H1 (cell line): ENCODE data around the gene MYH8. TPM values are rescaled to one million over a fixed set of nuclear protein-coding genes. Genes with fewer than 3 reads are reported as not detected.

ENCODE experiments used
- CTCF ChIA-PET: fragments of 300-600 bp; sonication (Branson Sonifier 250); formaldehyde crosslinking; loops from one replicate; lab custom pipeline; 2021; ENCODE audit not compliant: partially characterized antibody; lab: Charles Lee
- POLR2A ChIA-PET: fragments of 300-600 bp; sonication (Branson Sonifier 250); formaldehyde crosslinking; loops from one replicate; lab custom pipeline; 2021; ENCODE audit warnings: inconsistent platforms; ENCODE audit not compliant: partially characterized antibody; lab: Charles Lee
- DNase-seq, 2 experiments: peaks; one replicate each; pipeline versions ENCODE4 v3.0.0 to v3.0.0-alpha.2; 2010 to 2022; ENCODE audit warnings: low spot score in 2 of 2, low read depth in 1 of 2, mixed read lengths in 1 of 2
- FAIRE-seq: peaks from 2 replicates; lab custom pipeline; 2011; peaks lifted over from hg19 to GRCh38; lab: Jason Lieb, UNC
- H2AFZ ChIP-seq: 2 replicates; pipeline ENCODE4 v1.8.1; 2012; ENCODE audit warnings: low read length, inconsistent platforms
- H2AK5ac ChIP-seq: 2 replicates; pipeline ENCODE4 v1.6.1; 2013; ENCODE audit warnings: low read depth, low read length
- H2BK120ac ChIP-seq: replicated peaks from 2 replicates; pipeline ENCODE3; 2013; ENCODE audit warnings: low read depth, low read length, inconsistent platforms
- H2BK12ac ChIP-seq: 2 replicates; pipeline ENCODE4 v1.6.1; 2013; ENCODE audit warnings: low read depth, low read length
- H2BK15ac ChIP-seq: 2 replicates; pipeline ENCODE4 v1.6.1; 2013; ENCODE audit warnings: low read length
- H2BK20ac ChIP-seq: 2 replicates; pipeline ENCODE4 v1.6.1; 2013; ENCODE audit warnings: low read length
- H2BK5ac ChIP-seq: 2 replicates; pipeline ENCODE4 v1.6.1; 2013; ENCODE audit warnings: low read depth, low read length
- H3K14ac ChIP-seq: 2 replicates; pipeline ENCODE4 v1.6.1; 2013; ENCODE audit warnings: inconsistent platforms; ENCODE audit not compliant: insufficient read length
- H3K18ac ChIP-seq: 2 replicates; pipeline ENCODE4 v1.6.1; 2013; ENCODE audit warnings: low read length; ENCODE audit errors: extremely low read depth
- H3K23ac ChIP-seq: 2 replicates; pipeline ENCODE4 v1.6.1; 2013; ENCODE audit warnings: inconsistent platforms; ENCODE audit not compliant: insufficient read length
- H3K23me2 ChIP-seq: 2 replicates; pipeline ENCODE4 v1.6.1; 2013; ENCODE audit warnings: low read depth, low read length
- H3K27ac ChIP-seq: 2 replicates; pipeline ENCODE4 v1.6.1; 2011; ENCODE audit warnings: low read depth, low read length, inconsistent platforms
- H3K27me3 ChIP-seq, 4 experiments: replicated peaks in 1 of 4; 1 replicate in 1 of 4; 2 replicates in 3 of 4; pipeline versions ENCODE4 v1.6.1 to v1.8.1; 2011 to 2013; ENCODE audit warnings: low read length in 3 of 4, mild to moderate bottlenecking in 3 of 4, inconsistent platforms in 2 of 4, mixed read lengths in 2 of 4, moderate library complexity in 1 of 4; ENCODE audit not compliant: control insufficient read depth in 3 of 4, insufficient read depth in 3 of 4; ENCODE audit errors: extremely low read depth in 1 of 4
- H3K36me3 ChIP-seq, 4 experiments: 2 replicates each; pipeline versions ENCODE4 v1.6.1 to v1.8.1; 2011 to 2013; ENCODE audit warnings: mild to moderate bottlenecking in 4 of 4, low read length in 3 of 4, moderate library complexity in 2 of 4, control low read depth in 1 of 4, inconsistent platforms in 1 of 4; ENCODE audit not compliant: insufficient read depth in 4 of 4, control insufficient read depth in 2 of 4
- H3K4ac ChIP-seq: replicated peaks from 2 replicates; pipeline ENCODE3; 2013; ENCODE audit warnings: low read length, low read depth, mixed read lengths, inconsistent platforms; ENCODE audit not compliant: insufficient read length
- H3K4me1 ChIP-seq, 4 experiments: replicated peaks in 1 of 4; 1 replicate in 1 of 4; 2 replicates in 3 of 4; pipeline versions ENCODE4 v1.6.1 to v1.8.1; 2011 to 2013; ENCODE audit warnings: low read length in 3 of 4, inconsistent platforms in 2 of 4, mixed read lengths in 1 of 4; ENCODE audit not compliant: insufficient read depth in 4 of 4, control insufficient read depth in 3 of 4
- H3K4me2 ChIP-seq, 2 experiments: 2 replicates each; pipeline versions ENCODE4 v1.6.1 to v1.8.1; 2011 to 2013; ENCODE audit warnings: low read depth in 2 of 2, low read length in 2 of 2, control low read depth in 1 of 2, inconsistent platforms in 1 of 2, mild to moderate bottlenecking in 1 of 2; ENCODE audit not compliant: insufficient read depth in 1 of 2
- H3K4me3 ChIP-seq, 4 experiments: fragments of 200-600, 300-600 bp in 1 of 4; sonication (generic), shearing (Covaris generic), sonication (Bioruptor Twin) in 1 of 4; 2 replicates each; pipeline versions ENCODE4 v1.5.1 to v1.8.1; 2011 to 2016; ENCODE audit warnings: low read length in 4 of 4, low read depth in 3 of 4, control low read depth in 2 of 4, inconsistent platforms in 2 of 4, mild to moderate bottlenecking in 2 of 4, mixed read lengths in 1 of 4, moderate library complexity in 1 of 4; ENCODE audit not compliant: insufficient read depth in 2 of 4; ENCODE audit errors: extremely low read depth in 1 of 4
- H3K56ac ChIP-seq: replicated peaks from 2 replicates; pipeline ENCODE3; 2013; ENCODE audit warnings: low read depth, mild to moderate bottlenecking, mixed read lengths, low read length, inconsistent platforms; ENCODE audit not compliant: insufficient read length
- H3K79me1 ChIP-seq: 2 replicates; pipeline ENCODE4 v1.6.1; 2013; ENCODE audit warnings: low read depth, low read length, control low read depth
- H3K79me2 ChIP-seq, 2 experiments: 2 replicates each; pipeline versions ENCODE4 v1.6.1 to v1.8.1; 2012 to 2013; ENCODE audit warnings: low read length in 2 of 2, mild to moderate bottlenecking in 2 of 2, inconsistent platforms in 1 of 2; ENCODE audit not compliant: insufficient read depth in 2 of 2, control insufficient read depth in 1 of 2
- H3K9ac ChIP-seq, 4 experiments: replicated peaks in 1 of 4; 1 replicate in 1 of 4; 2 replicates in 3 of 4; pipeline versions ENCODE4 v1.6.1 to v1.8.1; 2011 to 2013; ENCODE audit warnings: low read depth in 3 of 4, low read length in 3 of 4, control low read depth in 2 of 4, mild to moderate bottlenecking in 2 of 4, moderate library complexity in 2 of 4, inconsistent platforms in 1 of 4; ENCODE audit errors: extremely low read depth in 1 of 4
- H3K9me3 ChIP-seq, 2 experiments: 2 replicates each; pipeline versions ENCODE4 v1.6.1 to v1.8.1; 2012 to 2013; ENCODE audit warnings: mild to moderate bottlenecking in 2 of 2, moderate library complexity in 2 of 2, control low read depth in 1 of 2, inconsistent platforms in 1 of 2, low read depth in 1 of 2, low read length in 1 of 2, mixed read lengths in 1 of 2; ENCODE audit not compliant: insufficient read depth in 2 of 2
- H4K20me1 ChIP-seq, 2 experiments: replicated peaks in 1 of 2; 2 replicates each; pipeline versions ENCODE3 to v1.8.1; 2011 to 2013; ENCODE audit warnings: inconsistent platforms in 2 of 2, low read length in 2 of 2, mild to moderate bottlenecking in 1 of 2; ENCODE audit not compliant: insufficient read depth in 2 of 2, control insufficient read depth in 1 of 2
- H4K5ac ChIP-seq: 2 replicates; pipeline ENCODE4 v1.6.1; 2013; ENCODE audit warnings: low read length, low read depth, mixed read lengths, inconsistent platforms; ENCODE audit not compliant: insufficient read length
- H4K8ac ChIP-seq: 2 replicates; pipeline ENCODE4 v1.8.0; 2013; ENCODE audit warnings: mild to moderate bottlenecking, moderate library complexity, low read length, inconsistent platforms; ENCODE audit not compliant: insufficient read depth; ENCODE audit errors: extremely low read depth
- H4K91ac ChIP-seq: replicated peaks from 2 replicates; pipeline ENCODE3; 2013; ENCODE audit warnings: low read length, mixed read lengths, inconsistent platforms; ENCODE audit not compliant: insufficient read length
- EGR1 ChIP-seq: IDR thresholded peaks from 2 replicates; pipeline ENCODE4 v1.6.1; 2011; ENCODE audit warnings: low read depth, low read length, borderline replicate concordance
- GABPA ChIP-seq: IDR thresholded peaks from 2 replicates; pipeline ENCODE4 v1.6.1; 2011; ENCODE audit warnings: mild to moderate bottlenecking, low read length, moderate library complexity, borderline replicate concordance; ENCODE audit not compliant: insufficient read depth
- HDAC2 ChIP-seq, 2 experiments: fragments of 300-600 bp in 1 of 2; sonication (generic) in 1 of 2; IDR thresholded peaks; 2 replicates each; pipeline ENCODE4 v1.6.1; 2011 to 2012; ENCODE audit warnings: low read depth in 2 of 2, low read length in 2 of 2, mild to moderate bottlenecking in 2 of 2, moderate library complexity in 2 of 2, borderline replicate concordance in 1 of 2, inconsistent platforms in 1 of 2
- POLR2A ChIP-seq, 2 experiments: IDR thresholded peaks; 1 replicate in 1 of 2; 2 replicates in 1 of 2; pipeline ENCODE4 v1.6.1; 2011; ENCODE audit warnings: low read depth in 2 of 2, low read length in 2 of 2, mild to moderate bottlenecking in 2 of 2; ENCODE audit errors: control extremely low read depth in 1 of 2
- WGBS, 2 experiments: shearing (Covaris generic) in 1 of 2; methylation state at CpG; one replicate each; pipeline versions ENCODE4 v1.1.6 to v1.1.7; 2013 to 2015; ENCODE audit warnings: low lambda C conversion rate in 2 of 2, mixed read lengths in 2 of 2, inconsistent platforms in 1 of 2, low coverage in 1 of 2, missing lambda C conversion rate in 1 of 2; ENCODE audit not compliant: insufficient replicate concordance in 2 of 2, insufficient coverage in 1 of 2, insufficient read length in 1 of 2; ENCODE audit errors: extremely low coverage in 1 of 2, missing lambda C conversion rate in 1 of 2; 5-methylcytosine and 5-hydroxymethylcytosine counted together
- polyA plus RNA-seq, 7 experiments: library from polyadenylated mRNA; depleted of rRNA in 3 of 7; stranded (reverse) in 5 of 7; unstranded in 2 of 7; fragments of >200 nt in 5 of 7; fragments of 200-250 nt in 2 of 7; gene quantifications; 1 replicate in 5 of 7; 2 replicates in 1 of 7; 4 replicates in 1 of 7; pipeline versions ENCODE4 v1.2.1 to v1.2.3, GENCODE V29; 2011 to 2013; ENCODE audit warnings: missing spikeins in 2 of 7, mixed read lengths in 2 of 7
- total RNA-seq: library from RNA; stranded (reverse); fragmentation: NEBNext Ultra II Directional; extraction: Animal tissue kit (Norgen Biotek cat#: 25700); gene quantifications from 2 replicates; pipeline ENCODE4 v1.2.1, GENCODE V29; 2021

Gene MYH8
- total and polyA plus RNA-seq, 2 of the 8 experiments (the other 6 are each of a cell fraction or from before 2014, with no cell fraction given) = not detected

- Histone ChIP-seq H4K8ac (no peak overlapping the region), H2BK5ac (no peak overlapping the region), H3K14ac (no peak overlapping the region), H2AK5ac (no peak overlapping the region), H3K9me3 (no peaks in the 10 kb centered on the region), H3K23me2 (no peaks in the 10 kb centered on the region), H3K36me3 (no peaks in the 10 kb centered on the region), H3K27me3 (no peaks in the 10 kb centered on the region), H2BK12ac (no peak overlapping the region), H2AFZ (no peak overlapping the region; the same call in 1 of the 2 replicates), H4K5ac (no peak overlapping the region), H3K4me2 (no peak overlapping the region), H4K91ac (no peak overlapping the region), H4K20me1 (no peaks in the 10 kb centered on the region), H3K18ac (no peak overlapping the region), H2BK20ac (no peak overlapping the region), H3K56ac (no peak overlapping the region), H3K9ac (no peak overlapping the region), H2BK120ac (no peak overlapping the region), H3K23ac (no peak overlapping the region), H3K27ac (no peak overlapping the region), H3K4me3 (no peak overlapping the region), H2BK15ac (no peak overlapping the region), H3K4ac (no peak overlapping the region), H3K79me2 (no peaks in the 10 kb centered on the region), H3K79me1 (no peaks in the 10 kb centered on the region), H3K4me1 (no peaks in the 10 kb centered on the region)
- TF ChIP-seq POLR2A (IDR thresholded peaks at IDR 0.05; ENCODE audit: control extremely low read depth in 1 of 2, low read depth in 2 of 2, low read length in 2 of 2) (no peak), EGR1 (no peak), HDAC2 (IDR thresholded peaks at IDR 0.05; ENCODE audit: borderline replicate concordance in 1 of 2, low read depth in 2 of 2, low read length in 2 of 2) (no peak), GABPA (no peak)
- ChIA-PET CTCF (interaction anchor here (4.7 kb wide), 1 partner anchor 69 kb away, joined by 18 read pairs; no protein-coding TSS in a partner anchor), POLR2A (no interaction called here)
- FAIRE-seq = no peak
- DNase-seq = no peak
- 91% methylated on average over 14 of the region's 14 CpGs; no CpG with 5 or more reads in 1 of the 2 experiments for WGBS, 2 experiments
These were observed 25.1 kb downstream of the MYH8 start for GRCh38 chr17:10396524-10397163.
